T-cell (primary cell): Measurements from ENCODE around the gene TEX2. TPM values are rescaled to one million over a fixed set of nuclear protein-coding genes. Genes with fewer than 3 reads are reported as not detected.

Experiments
- ATAC-seq, 4 experiments: fragments of 200-7000 bp in 3 of 4; fragments of 150-1000 bp in 1 of 4; cut with Tn5 transposase; replicated peaks in 1 of 4; 1 replicate in 3 of 4; 2 replicates in 1 of 4; pipeline ENCODE4 v1.10.0; 2021; ENCODE audit warnings: moderate library complexity in 3 of 4, mild to moderate bottlenecking in 2 of 4, moderate number of reproducible peaks in 1 of 4
- CTCF ChIA-PET, 2 donors: fragments of 300-600 bp; sonication (Branson Sonifier 250); formaldehyde crosslinking; loops; one replicate each; lab custom pipeline; 2022; ENCODE audit warnings: antibody characterized with exemption in 2 of 2; lab: Charles Lee
- POLR2A ChIA-PET, 2 donors: fragments of 300-600 bp; sonication (Branson Sonifier 250); formaldehyde crosslinking; loops; one replicate each; lab custom pipeline; 2022; ENCODE audit warnings: antibody characterized with exemption in 2 of 2; lab: Charles Lee
- DNase-seq, 35 experiments: peaks; one replicate each; pipeline versions ENCODE4 v3.0.0 to v3.0.0-alpha.2; 2013 to 2023
- H3K27ac ChIP-seq: one replicate; pipeline ENCODE4 v1.5.1; 2013; ENCODE audit warnings: low read length
- H3K27me3 ChIP-seq, 2 experiments: replicated peaks in 1 of 2; 1 replicate in 1 of 2; 2 replicates in 1 of 2; pipeline versions ENCODE4 v1.6.1 to v1.7.0; 2013; ENCODE audit warnings: low read length in 1 of 2, mixed read lengths in 1 of 2; ENCODE audit not compliant: control insufficient read depth in 2 of 2, insufficient read depth in 2 of 2; ENCODE audit errors: extremely low read depth in 1 of 2
- H3K36me3 ChIP-seq, 2 donors: 1 replicate in 1 of 2; 2 replicates in 1 of 2; pipeline versions ENCODE4 v1.6.1 to v1.7.0; 2013; ENCODE audit warnings: low read length in 1 of 2; ENCODE audit not compliant: control insufficient read depth in 2 of 2, insufficient read depth in 1 of 2; ENCODE audit errors: extremely low read depth in 1 of 2
- H3K4me1 ChIP-seq, 2 experiments: 1 replicate in 1 of 2; 2 replicates in 1 of 2; pipeline versions ENCODE4 v1.6.1 to v1.7.0; 2013; ENCODE audit warnings: low read length in 2 of 2, mixed read lengths in 1 of 2; ENCODE audit not compliant: insufficient read depth in 2 of 2, control insufficient read depth in 1 of 2; ENCODE audit errors: extremely low read depth in 1 of 2
- H3K4me3 ChIP-seq, 2 donors: 1 replicate in 1 of 2; 2 replicates in 1 of 2; pipeline versions ENCODE4 v1.5.1 to v1.7.0; 2013; ENCODE audit warnings: mild to moderate bottlenecking in 2 of 2, low read length in 1 of 2, moderate library complexity in 1 of 2; ENCODE audit not compliant: control insufficient read depth in 1 of 2; ENCODE audit errors: extremely low read depth in 1 of 2
- H3K9me3 ChIP-seq: 2 replicates; pipeline ENCODE4 v1.7.0; 2013
- H3K27ac Mint-ChIP-seq, 2 donors: one replicate each; pipeline ENCODE4 v1.8.0; 2020 to 2021; ENCODE audit warnings: mild to moderate bottlenecking in 2 of 2, mixed read lengths in 2 of 2
- H3K27me3 Mint-ChIP-seq, 2 donors: one replicate each; pipeline ENCODE4 v1.8.0; 2021 to 2022; ENCODE audit warnings: mixed read lengths in 2 of 2
- H3K36me3 Mint-ChIP-seq: one replicate; pipeline ENCODE4 v1.8.0; 2021; ENCODE audit warnings: mixed read lengths
- H3K4me1 Mint-ChIP-seq, 3 donors: one replicate each; pipeline ENCODE4 v1.8.0; 2020 to 2022; ENCODE audit warnings: mixed read lengths in 3 of 3, mild to moderate bottlenecking in 1 of 3
- H3K4me3 Mint-ChIP-seq, 3 donors: one replicate each; pipeline ENCODE4 v1.8.0; 2020 to 2022; ENCODE audit warnings: mild to moderate bottlenecking in 3 of 3, mixed read lengths in 3 of 3, moderate library complexity in 3 of 3
- H3K9me3 Mint-ChIP-seq, 3 donors: one replicate each; pipeline ENCODE4 v1.8.0; 2020 to 2022; ENCODE audit warnings: mixed read lengths in 3 of 3
- WGBS: methylation state at CpG from one replicate; pipeline ENCODE4 v1.1.5; 2013; ENCODE audit warnings: missing lambda C conversion rate; ENCODE audit not compliant: insufficient coverage; 5-methylcytosine and 5-hydroxymethylcytosine counted together
- total RNA-seq, 35 experiments: library from RNA in 6 of 35; stranded (reverse) in 6 of 35; fragments of 120-200 nt in 1 of 35; gene quantifications; one replicate each; pipeline versions ENCODE4 v1.2.1 to v1.2.4 and lab custom pipeline; 2013 to 2026

TEX2 gene
- total RNA-seq, 5 donors from 2014 or later (not counting 1 experiment from before 2014, with no cell fraction given), result 12.5 to 16.4 (median 14.8) TPM

- no peak overlapping the region for H3K4me3 ChIP-seq
- ATAC-seq (no peak), DNase-seq (no peak)
- peaks cover 2 to 20% of the 10 kb centered on the region in 2 experiments for H3K4me1 ChIP-seq
- no peaks in the 10 kb centered on the region for H3K9me3 ChIP-seq
- peaks cover 34% of the 10 kb centered on the region for H3K36me3 Mint-ChIP-seq
- no peak overlapping the region for H3K27ac Mint-ChIP-seq
- POLR2A ChIA-PET, result interaction anchor here in 1 of 2 donors (0.9 kb wide), 1 partner anchor 26 kb away, joined by 3 read pairs; no protein-coding TSS in a partner anchor
- no peak overlapping the region for H3K27ac ChIP-seq
- H3K9me3 Mint-ChIP-seq, result no peaks in the 10 kb centered on the region
- H3K4me3 Mint-ChIP-seq, result no peak overlapping the region
- WGBS, result no CpG with 5 or more reads among the region's 2 CpGs
- peaks cover 0 to 3% of the 10 kb centered on the region in 2 donors for H3K36me3 ChIP-seq
- no peaks in the 10 kb centered on the region for H3K27me3 ChIP-seq
- CTCF ChIA-PET, result interaction anchor here in 1 of 2 donors (0.9 kb wide), 1 partner anchor 12 kb away, joined by 3 read pairs; no protein-coding TSS in a partner anchor
- no peaks in the 10 kb centered on the region for H3K27me3 Mint-ChIP-seq
- peaks cover 49 to 78% (median 52%) of the 10 kb centered on the region in 3 donors for H3K4me1 Mint-ChIP-seq
Observed at GRCh38 chr17:64113006-64113405, 150.1 kb downstream of the TEX2 start.

- H3K9me3 ChIP-seq, result no peaks in the 10 kb centered on the region
- peaks cover 0 to 3% of the 10 kb centered on the region in 2 donors for H3K36me3 ChIP-seq
- no peaks in the 10 kb centered on the region for H3K9me3 Mint-ChIP-seq
- ChIA-PET POLR2A (no interaction called here), CTCF (no interaction called here)
- DNase-seq, result no peak
- peaks cover 10 to 22% of the 10 kb centered on the region in 2 experiments for H3K4me1 ChIP-seq
- no peak overlapping the region for H3K27ac ChIP-seq
- H3K27ac Mint-ChIP-seq, result no peak overlapping the region
- 93% methylated on average over 2 of the region's 4 CpGs for WGBS
- H3K4me3 Mint-ChIP-seq, result no peak overlapping the region
- no peaks in the 10 kb centered on the region for H3K27me3 ChIP-seq
- peaks cover 30% of the 10 kb centered on the region for H3K36me3 Mint-ChIP-seq
- no peak overlapping the region for H3K4me3 ChIP-seq
- H3K4me1 Mint-ChIP-seq, result peaks cover 56 to 80% (median 58%) of the 10 kb centered on the region in 3 donors
- H3K27me3 Mint-ChIP-seq, result no peaks in the 10 kb centered on the region
- no peak for ATAC-seq
Observed at GRCh38 chr17:64111831-64112230, 151.2 kb downstream of the TEX2 start.

GRCh38 chr17:64110379-64111152 is 152.5 kb downstream of the TEX2 start:
- no peak overlapping the region for H3K4me3 Mint-ChIP-seq
- WGBS, result 92% methylated on average over 10 of the region's 12 CpGs

DNA sequence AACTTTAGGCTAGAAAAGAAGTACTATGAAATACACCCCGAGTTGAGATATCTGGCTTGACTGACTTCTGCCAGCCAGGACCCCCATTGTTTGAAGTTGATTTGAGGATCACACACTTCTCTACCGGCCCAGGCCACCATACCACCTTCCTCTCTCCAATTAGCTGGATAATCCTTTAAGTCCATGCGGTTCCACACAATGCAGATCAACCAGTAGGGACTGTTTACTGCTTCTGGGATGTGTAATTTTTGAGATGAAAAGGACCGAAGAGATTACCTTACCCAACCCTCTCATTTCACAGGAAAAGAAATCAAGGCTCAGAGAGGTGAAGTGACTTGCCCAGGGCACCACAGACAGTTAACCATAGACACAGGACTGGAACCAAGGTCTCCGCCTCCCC is 153.7 kb downstream of the TEX2 start:
- H3K4me3 ChIP-seq, result no peak overlapping the region
- no peaks in the 10 kb centered on the region for H3K27me3 ChIP-seq
- no peak overlapping the region for H3K4me3 Mint-ChIP-seq
- ChIA-PET CTCF (interaction anchor here in 1 of 2 donors (0.6 to 2.1 kb wide), 2 partner anchors 24 to 225 kb away, joined by 3 to 5 read pairs; no protein-coding TSS in a partner anchor), POLR2A (no interaction called here)
- peaks cover 19% of the 10 kb centered on the region for H3K36me3 Mint-ChIP-seq
- peaks cover 0 to 3% of the 10 kb centered on the region in 2 donors for H3K36me3 ChIP-seq
- peaks cover 53 to 83% (median 58%) of the 10 kb centered on the region in 3 donors for H3K4me1 Mint-ChIP-seq
- WGBS, result 100% methylated on average over 1 of the region's 5 CpGs
- H3K9me3 ChIP-seq, result no peaks in the 10 kb centered on the region
- DNase-seq, result no peak
- H3K4me1 ChIP-seq, result peaks cover 16 to 24% of the 10 kb centered on the region in 2 experiments
- H3K27ac ChIP-seq, result peak overlapping the region; percentile 32
- H3K27me3 Mint-ChIP-seq, result no peaks in the 10 kb centered on the region
- ATAC-seq, result no peak
- H3K27ac Mint-ChIP-seq, result peak overlapping the region; percentile 57 to 62
- no peaks in the 10 kb centered on the region for H3K9me3 Mint-ChIP-seq

More at GRCh38 chr17:64110379-64111152, 152.5 kb downstream of the TEX2 start:
- Mint-ChIP-seq H3K27ac (peak overlapping the region; percentile 77 to 83), H3K36me3 (peaks cover 25% of the 10 kb centered on the region), H3K4me1 (peaks cover 58 to 84% (median 63%) of the 10 kb centered on the region in 3 donors), H3K27me3 (no peaks in the 10 kb centered on the region), H3K9me3 (no peaks in the 10 kb centered on the region)
- no peak for DNase-seq
- Histone ChIP-seq H3K36me3 (peaks cover 0 to 3% of the 10 kb centered on the region in 2 donors), H3K4me1 (peaks cover 16 to 24% of the 10 kb centered on the region in 2 experiments), H3K27ac (no peak overlapping the region), H3K9me3 (no peaks in the 10 kb centered on the region), H3K4me3 (no peak overlapping the region), H3K27me3 (no peaks in the 10 kb centered on the region)
- ChIA-PET CTCF (interaction anchor here in 1 of 2 donors (0.8 kb wide), 1 partner anchor 23 kb away, joined by 3 read pairs; no protein-coding TSS in a partner anchor), POLR2A (interaction anchor here (0.6 to 0.9 kb wide), 2 partner anchors 8 to 21 kb away, joined by 3 to 4 read pairs; no protein-coding TSS in a partner anchor)
- ATAC-seq, result no peak

DNA sequence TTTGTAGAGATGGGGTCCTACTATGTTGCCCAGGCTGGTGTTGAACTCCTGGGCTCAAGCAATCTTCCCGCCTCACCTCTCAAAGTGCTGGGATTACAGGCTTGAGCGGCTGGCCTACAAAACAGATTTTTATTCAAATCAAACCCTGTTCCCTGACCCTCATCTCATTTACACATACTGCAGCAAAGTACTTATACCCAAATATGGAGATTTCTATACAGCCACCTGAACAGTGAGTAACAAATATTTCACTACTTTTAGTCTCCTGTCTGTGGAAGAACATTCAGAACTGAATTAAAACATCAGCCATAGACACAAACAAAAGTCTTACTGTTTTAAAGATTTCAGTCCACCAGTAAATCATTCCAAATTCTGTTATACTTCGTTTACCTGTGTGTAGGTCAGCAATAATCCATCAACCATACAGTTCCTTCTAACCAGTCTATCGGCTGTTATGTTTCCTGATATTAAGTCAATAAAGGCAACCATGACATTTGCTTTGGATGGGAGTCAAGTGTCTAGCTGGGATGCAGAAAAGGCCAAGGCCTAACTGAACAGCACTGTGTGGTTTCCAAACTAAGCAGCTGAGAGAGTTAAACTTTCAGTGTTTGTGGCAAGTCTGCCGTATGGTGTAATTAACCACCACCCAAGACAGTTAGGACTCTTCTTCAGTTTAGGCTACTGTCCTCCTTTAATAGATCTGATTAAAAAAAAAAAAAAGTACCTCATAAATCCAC is 155.4 kb downstream of the TEX2 start:
- Mint-ChIP-seq H3K9me3 (no peaks in the 10 kb centered on the region), H3K36me3 (peaks cover 15% of the 10 kb centered on the region), H3K4me1 (peaks cover 62 to 90% (median 66%) of the 10 kb centered on the region in 3 donors), H3K27me3 (no peaks in the 10 kb centered on the region), H3K4me3 (peak overlapping the region in 2 of 3 donors; percentile 25 to 38), H3K27ac (peak overlapping the region; percentile 89)
- ChIA-PET POLR2A (no interaction called here), CTCF (interaction anchor here in 1 of 2 donors (2.1 kb wide), 1 partner anchor 26 kb away, joined by 5 read pairs; no protein-coding TSS in a partner anchor)
- no peak for ATAC-seq
- no CpG with 5 or more reads among the region's 5 CpGs for WGBS
- DNase-seq, result no peak
- H3K27ac ChIP-seq, result peak overlapping the region; percentile 65
- H3K4me1 ChIP-seq, result peaks cover 16 to 34% of the 10 kb centered on the region in 2 experiments
- no peak overlapping the region for H3K4me3 ChIP-seq
- no peaks in the 10 kb centered on the region for H3K9me3 ChIP-seq
- no peaks in the 10 kb centered on the region for H3K27me3 ChIP-seq
- peaks cover 0 to 2% of the 10 kb centered on the region in 2 donors for H3K36me3 ChIP-seq

DNA sequence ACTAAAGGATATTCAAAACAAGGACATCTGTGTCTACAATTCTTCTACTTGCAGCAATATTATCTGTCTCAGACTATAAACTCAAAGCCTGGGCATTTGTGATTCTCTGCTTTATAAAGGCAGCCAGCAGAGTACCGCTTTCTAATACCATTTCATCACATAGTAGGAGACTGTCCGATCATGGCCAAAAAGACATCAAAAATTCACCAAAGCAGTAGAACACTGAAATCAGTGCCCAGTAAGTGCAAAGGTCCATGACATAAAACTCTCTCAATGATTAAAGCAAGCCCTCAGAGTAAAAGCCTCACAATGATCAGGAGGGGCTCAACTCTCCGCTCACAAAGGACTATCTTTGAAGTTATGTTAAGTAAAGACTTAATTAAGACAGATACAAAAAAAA is 156.1 kb downstream of the TEX2 start:
- Histone ChIP-seq H3K4me1 (peaks cover 16 to 34% of the 10 kb centered on the region in 2 experiments), H3K9me3 (no peaks in the 10 kb centered on the region), H3K4me3 (no peak overlapping the region), H3K27me3 (no peaks in the 10 kb centered on the region), H3K36me3 (no peaks in the 10 kb centered on the region), H3K27ac (peak overlapping the region; percentile 65)
- Mint-ChIP-seq H3K4me3 (peak overlapping the region; percentile 1 to 38 (median 32)), H3K27ac (peak overlapping the region; percentile 89), H3K36me3 (peaks cover 14% of the 10 kb centered on the region), H3K9me3 (no peaks in the 10 kb centered on the region), H3K4me1 (peaks cover 68 to 90% (median 69%) of the 10 kb centered on the region in 3 donors), H3K27me3 (no peaks in the 10 kb centered on the region)
- no peak for ATAC-seq
- WGBS, result 94% methylated on average over 2 of the region's 3 CpGs
- POLR2A ChIA-PET, result interaction anchor here (0.6 to 0.7 kb wide), 2 partner anchors 13 to 115 kb away, joined by 3 read pairs; no protein-coding TSS in a partner anchor
- CTCF ChIA-PET, result interaction anchor here in 1 of 2 donors (0.5 to 1.4 kb wide), 4 partner anchors 8 to 231 kb away, joined by 4 to 10 read pairs (median 5); no protein-coding TSS in a partner anchor
- no peak for DNase-seq
